Germinal center (tissue), 1 donor: ENCODE measurements around the gene CACNA1I.

Experiments
- DNase-seq: peaks from one replicate; pipeline ENCODE4 v3.0.0; 2012; ENCODE audit warnings: mixed read lengths, low spot score

The CACNA1I gene

GRCh38 chr22:39699631-39700360 is 129.2 kb downstream of the CACNA1I start:
- no peak for DNase-seq

- DNase-seq = no peak
Observed at GRCh38 chr22:39700565-39700964, 130.0 kb downstream of the CACNA1I start.

GRCh38 chr22:39703091-39703490 is 132.5 kb downstream of the CACNA1I start:
- no peak for DNase-seq

GRCh38 chr22:39703928-39704639 is 133.5 kb downstream of the CACNA1I start:
- DNase-seq = no peak

GRCh38 chr22:39705386-39705785 is 134.8 kb downstream of the CACNA1I start:
- no peak for DNase-seq

- no peak for DNase-seq
Observed at GRCh38 chr22:39706376-39707140, 136.0 kb downstream of the CACNA1I start.

GRCh38 chr22:39707351-39707750 is 136.8 kb downstream of the CACNA1I start:
- no peak for DNase-seq

GRCh38 chr22:39707816-39708215 is 137.3 kb downstream of the CACNA1I start:
- no peak for DNase-seq

GRCh38 chr22:39710380-39711150 is 140.0 kb downstream of the CACNA1I start:
- no peak for DNase-seq

- DNase-seq = no peak
Observed at GRCh38 chr22:39712081-39712480, 141.5 kb downstream of the CACNA1I start.

GRCh38 chr22:39712751-39713525 is 142.4 kb downstream of the CACNA1I start:
- DNase-seq = no peak

GRCh38 chr22:39713799-39714290 is 143.3 kb downstream of the CACNA1I start:
- no peak for DNase-seq

GRCh38 chr22:39714321-39714720 is 143.8 kb downstream of the CACNA1I start:
- DNase-seq = no peak

GRCh38 chr22:39715778-39716495 is 145.4 kb downstream of the CACNA1I start:
- DNase-seq = no peak

GRCh38 chr22:39716534-39716933 is 146.0 kb downstream of the CACNA1I start:
- no peak for DNase-seq

- DNase-seq = no peak
Observed at GRCh38 chr22:39717099-39717498, 146.5 kb downstream of the CACNA1I start.

- DNase-seq = no peak
Observed at GRCh38 chr22:39718206-39718605, 147.7 kb downstream of the CACNA1I start.

- no peak for DNase-seq
Observed at GRCh38 chr22:39718921-39719475, 148.4 kb downstream of the CACNA1I start.

GRCh38 chr22:39719559-39720450 is 149.3 kb downstream of the CACNA1I start:
- DNase-seq = no peak
